Ovary (tissue), 9 donors: Measurements from ENCODE around the gene SUSD3. TPM values are rescaled to one million over a fixed set of nuclear protein-coding genes. Genes with fewer than 3 reads are reported as not detected.
A peak's percentile ranks its signal among the peaks of the same experiment; 100 is the strongest.

Experiments
- DNase-seq, 5 donors: peaks; one replicate each; pipeline ENCODE4 v3.0.0-alpha.2; 2019 to 2020
- H3K27ac ChIP-seq, 2 donors: fragments of 200-600 bp; one replicate each; pipeline versions ENCODE4 v1.5.1 to v1.8.0; 2019 to 2022
- H3K27me3 ChIP-seq: fragments of 200-600 bp; one replicate; pipeline ENCODE4 v1.8.0; 2022
- H3K36me3 ChIP-seq: fragments of 200-600 bp; sonication (generic); one replicate; pipeline ENCODE4 v1.5.1; 2019
- H3K4me1 ChIP-seq: one replicate; pipeline ENCODE4 v1.8.1; 2013; ENCODE audit warnings: mild to moderate bottlenecking, moderate library complexity; ENCODE audit not compliant: insufficient read depth
- H3K4me3 ChIP-seq: fragments of 200-600 bp; sonication (generic); one replicate; pipeline ENCODE4 v1.5.1; 2017
- H3K9me3 ChIP-seq, 2 donors: fragments of 200-600 bp in 1 of 2; sonication (generic) in 1 of 2; one replicate each; pipeline versions ENCODE4 v1.5.1 to v1.8.1; 2013 to 2019; ENCODE audit warnings: mild to moderate bottlenecking in 1 of 2, moderate library complexity in 1 of 2
- CTCF ChIP-seq, 3 donors: fragments of 450-650 bp in 2 of 3; fragments of 200-600 bp in 1 of 3; IDR thresholded peaks; one replicate each; pipeline versions ENCODE4 v1.5.1 to v1.8.0; 2016 to 2022; ENCODE audit warnings: antibody characterized with exemption in 3 of 3, mild to moderate bottlenecking in 1 of 3
- EP300 ChIP-seq: sonication (generic); formaldehyde crosslinking; IDR thresholded peaks from one replicate; pipeline ENCODE4 v1.6.1; 2017; ENCODE audit warnings: antibody characterized with exemption
- POLR2A ChIP-seq: fragments of 450-650 bp; IDR thresholded peaks from one replicate; pipeline ENCODE4 v1.6.1; 2017; ENCODE audit warnings: antibody characterized with exemption, mild to moderate bottlenecking, moderate library complexity
- WGBS, 3 donors: extraction: QIAGEN DNeasy Blood & Tissue Kit in 1 of 3; methylation state at CpG; one replicate each; pipeline versions ENCODE4 v1.1.5 to v1.1.7; 2013 to 2017; 5-methylcytosine and 5-hydroxymethylcytosine counted together
- intact Hi-C, 4 donors: fragments of 100-400 bp; cut with DNase I; formaldehyde crosslinking; loops; one replicate each; pipeline versions ENCODE4 v1.11.0 to v1.15.1; 2022 to 2023
- polyA plus RNA-seq, 2 donors: library from polyadenylated mRNA; stranded (reverse); fragments of 200-250 nt in 1 of 2; fragments of 350-450 nt in 1 of 2; fragmentation: Illumina TruSeq in 1 of 2; extraction: RNeasy Lipid Tissue Mini Kit (QIAGEN cat#74804) in 1 of 2; gene quantifications; one replicate each; pipeline ENCODE4 v1.2.3, GENCODE V29; 2013 to 2014
- total RNA-seq, 7 donors: library from RNA; depleted of rRNA in 2 of 7; stranded (reverse); fragments of >200 nt in 2 of 7; fragmentation: NEBNext Ultra II Directional in 3 of 7; extraction: Animal tissue kit (Norgen Biotek cat#: 25700) in 3 of 7; gene quantifications; one replicate each; pipeline versions ENCODE4 v1.1.0 to v1.2.4, GENCODE V29; 2016 to 2023
- donor health status: DM: no; HTN: no; CAD: no; lungs with moderate emphysema.
- donor health status: DM: no; HTN: no; CAD: no.
- donor health status: Bipolar disorder and iron deficiency.
- donor health status: DM: yes; HTN: yes; CAD: no.
- donor health status: DM: no; HTN: no; CAD: no.
- donor health status: DM: yes; HTN: yes; CAD: no.

The SUSD3 gene
- total and polyA plus RNA-seq, 9 donors = 9.6 to 66.1 (median 42.4) TPM

DNA sequence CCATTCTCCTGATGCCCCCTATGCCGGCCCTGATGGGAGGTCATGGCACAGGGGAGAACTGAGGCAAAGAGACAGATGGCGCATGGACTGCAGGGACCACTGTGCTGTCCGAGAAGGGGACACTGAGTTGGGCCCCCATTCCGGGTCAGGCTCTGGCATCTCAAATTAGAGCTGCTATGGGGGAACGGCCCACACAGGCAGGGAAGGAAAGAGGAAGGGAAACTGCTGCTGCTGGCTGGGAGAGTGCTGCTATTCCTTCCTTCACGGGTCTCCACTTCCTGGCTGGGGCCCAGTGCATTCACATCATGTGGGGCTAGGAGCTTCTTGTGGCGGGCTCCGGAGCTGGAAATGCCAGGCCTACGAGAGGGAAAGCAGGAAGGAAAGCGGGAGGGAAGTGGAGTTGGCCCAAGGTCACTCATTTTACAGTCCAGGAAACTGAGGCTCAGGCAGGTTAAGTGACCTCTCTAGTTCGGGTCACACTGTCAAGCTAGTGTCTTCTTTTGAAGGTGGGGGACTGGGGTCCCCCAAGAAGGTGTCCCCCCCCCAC lies 36.2 kb downstream of the SUSD3 start:
- Histone ChIP-seq H3K27me3 (no peaks in the 10 kb centered on the region), H3K4me1 (peaks cover 20% of the 10 kb centered on the region), H3K4me3 (peak overlapping the region; percentile 46), H3K27ac (peak overlapping the region; percentile 91 to 96), H3K36me3 (no peaks in the 10 kb centered on the region), H3K9me3 (no peaks in the 10 kb centered on the region)
- intact Hi-C loops = loop anchor here in 3 of 4 donors (5.0 to 10.0 kb wide), 5 partner anchors 32 to 360 kb away; partner anchors contain the start of genes SUSD3 (in 2 of the 3), FAM120A (in 1 of the 3), FAM120AOS (in 1 of the 3) and NINJ1 (in 1 of the 3)
- DNase-seq = peak; percentile 71 to 82 (median 75)
- 39 to 50% (median 46%) methylated on average over 11 of the region's 11 CpGs for WGBS, 3 donors
- TF ChIP-seq CTCF (IDR thresholded peaks at IDR 0.05) (no peak), EP300 (no peak), POLR2A (no peak)

GRCh38 chr9:93095205-93096130 lies 37.0 kb downstream of the SUSD3 start:
- intact Hi-C loops = loop anchor here in 3 of 4 donors (5.0 to 10.0 kb wide), 5 partner anchors 33 to 359 kb away; partner anchors contain the start of genes FAM120A (in 1 of the 3), FAM120AOS (in 1 of the 3), NINJ1 (in 1 of the 3) and SUSD3 (in 1 of the 3)
- 3 to 7% (median 7%) methylated on average over 46 to 89 of the region's 95 CpGs for WGBS, 3 donors

GRCh38 chr9:93096131-93096802 lies 37.8 kb downstream of the SUSD3 start, which contains the start of gene CARD19:
Gene CARD19 (plus strand): TSS chr9:93096217. CDS start chr9:93096346, 129 bp downstream.
- DNase-seq = peak in 2 of 5 donors; percentile 69 to 71
- no peaks in the 10 kb centered on the region for H3K27me3 ChIP-seq
- intact Hi-C loops = loop anchor here in 3 of 4 donors (5.0 to 10.0 kb wide), 5 partner anchors 34 to 359 kb away; partner anchors contain the start of genes FAM120A (in 1 of the 3), FAM120AOS (in 1 of the 3), NINJ1 (in 1 of the 3) and SUSD3 (in 1 of the 3)
- H3K27ac ChIP-seq = peak within 1 kb of the TSS; percentile 91 to 96
- no peaks in the 10 kb centered on the region for H3K9me3 ChIP-seq
- TF ChIP-seq POLR2A = peak; percentile 97
- TF ChIP-seq CTCF (IDR thresholded peaks at IDR 0.05) = peak in 1 of 3 donors; percentile 37
- TF ChIP-seq EP300 = no peak
- H3K36me3 ChIP-seq = no peaks in the 10 kb centered on the region
- H3K4me1 ChIP-seq = peaks cover 23% of the 10 kb centered on the region
- 1 to 2% (median 2%) methylated on average over 40 to 65 of the region's 65 CpGs for WGBS, 3 donors
- H3K4me3 ChIP-seq = peak within 1 kb of the TSS; percentile 86

More at GRCh38 chr9:93095205-93096130, 37.0 kb downstream of the SUSD3 start:
- Histone ChIP-seq H3K36me3 (no peaks in the 10 kb centered on the region), H3K27ac (peak overlapping the region; percentile 91 to 96), H3K27me3 (no peaks in the 10 kb centered on the region), H3K4me3 (peak overlapping the region; percentile 46), H3K4me1 (peaks cover 23% of the 10 kb centered on the region), H3K9me3 (no peaks in the 10 kb centered on the region)
- peak; percentile 90 for TF ChIP-seq POLR2A
- TF ChIP-seq CTCF (IDR thresholded peaks at IDR 0.05) = no peak
- peak; percentile 100 for DNase-seq
